Fibroblast of the aortic adventitia (primary cell): Measurements from ENCODE around the gene TMEM127. TPM values are rescaled to one million over a fixed set of nuclear protein-coding genes. Genes with fewer than 3 reads are reported as not detected.

ENCODE experiments used
- DNase-seq: peaks from one replicate; pipeline ENCODE4 v3.0.0-alpha.2; 2010; ENCODE audit warnings: low read depth
- H3K4me3 ChIP-seq: 2 replicates; pipeline ENCODE4 v1.5.1; 2011; ENCODE audit warnings: low read depth, mild to moderate bottlenecking, control low read depth, low read length, moderate library complexity
- CTCF ChIP-seq: IDR thresholded peaks from 2 replicates; pipeline ENCODE4 v1.5.1; 2011; ENCODE audit warnings: mild to moderate bottlenecking, low read length, control low read depth, inconsistent platforms; ENCODE audit not compliant: insufficient read depth
- total RNA-seq: library from RNA; depleted of rRNA; stranded (reverse); fragments of >200 nt; gene quantifications from 2 replicates; pipeline ENCODE4 v1.2.3, GENCODE V29; 2012; ENCODE audit warnings: low replicate concordance

TMEM127 gene
- total RNA-seq, 1 donor: 31.6 TPM

GRCh38 chr2:96256611-96257113 lies 9.1 kb downstream of the TMEM127 start:
- no peak overlapping the region for H3K4me3 ChIP-seq
- DNase-seq: no peak
- TF ChIP-seq CTCF: no peak

GRCh38 chr2:96254571-96254970 lies 11.2 kb downstream of the TMEM127 start:
- H3K4me3 ChIP-seq: no peak overlapping the region
- no peak for DNase-seq
- no peak for TF ChIP-seq CTCF

GRCh38 chr2:96253006-96253405 lies 12.8 kb downstream of the TMEM127 start:
- TF ChIP-seq CTCF: no peak
- DNase-seq: no peak
- H3K4me3 ChIP-seq: no peak overlapping the region

GRCh38 chr2:96252526-96252925 lies 13.3 kb downstream of the TMEM127 start:
- H3K4me3 ChIP-seq: no peak overlapping the region
- TF ChIP-seq CTCF: no peak
- DNase-seq: no peak

GRCh38 chr2:96251721-96252292 lies 14.0 kb downstream of the TMEM127 start:
- H3K4me3 ChIP-seq: no peak overlapping the region
- DNase-seq: peak; percentile 90
- TF ChIP-seq CTCF: no peak

GRCh38 chr2:96250188-96250587 lies 15.6 kb downstream of the TMEM127 start:
- DNase-seq: no peak
- no peak for TF ChIP-seq CTCF
- no peak overlapping the region for H3K4me3 ChIP-seq

- TF ChIP-seq CTCF: no peak
- H3K4me3 ChIP-seq: no peak overlapping the region
- peak; percentile 67 for DNase-seq
These were observed 16.1 kb downstream of the TMEM127 start for GRCh38 chr2:96249654-96250053.
